ENCODE data around the gene RALGAPA1.

DNA sequence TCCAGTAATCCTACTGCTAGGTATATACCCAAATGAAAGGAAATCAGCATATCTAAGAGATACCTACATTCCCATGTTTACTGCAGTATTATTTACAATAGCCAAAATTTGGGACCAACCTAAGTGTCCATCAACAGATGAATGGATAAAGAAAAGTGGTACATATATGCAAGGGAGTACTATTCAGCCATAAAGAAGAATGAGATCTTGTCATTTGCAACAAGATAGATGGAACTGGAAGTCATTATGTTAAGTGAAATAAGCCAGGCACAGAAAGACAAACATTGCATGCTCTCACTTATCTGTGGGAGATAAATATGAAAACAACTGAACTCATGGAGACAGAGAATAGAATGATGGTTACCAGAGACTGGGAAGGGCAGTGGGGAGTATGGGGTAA, 165.6 kb downstream of the RALGAPA1 start:
- no peak for TF ChIP-seq EZH2phosphoT487 (IDR thresholded peaks at IDR 0.05; ENCODE audit: insufficient read depth, low read depth)
- TF ChIP-seq EZH2 (IDR thresholded peaks at IDR 0.05; ENCODE audit: insufficient read depth, poor library complexity, severe bottlenecking): no peak

Measured in GM23248 (cell line).